H9 (cell line): ENCODE data around the gene LPO. TPM values are rescaled to one million over a fixed set of nuclear protein-coding genes. Genes with fewer than 3 reads are reported as not detected.

Source experiments
- DNase-seq: peaks from one replicate; pipeline ENCODE4 v3.0.0-alpha.2; 2017
- H2AFZ ChIP-seq: one replicate; pipeline ENCODE4 v1.6.1; 2013; ENCODE audit warnings: mild to moderate bottlenecking, low read length, control low read depth, moderate library complexity
- H2AK5ac ChIP-seq: 2 replicates; pipeline ENCODE4 v1.6.1; 2013; ENCODE audit warnings: low read length, control low read depth, mixed read lengths; ENCODE audit not compliant: insufficient read length
- H2BK120ac ChIP-seq: one replicate; pipeline ENCODE4 v1.6.1; 2013; ENCODE audit warnings: low read depth, mild to moderate bottlenecking, low read length, control low read depth, inconsistent platforms; ENCODE audit not compliant: poor library complexity, severe bottlenecking
- H2BK12ac ChIP-seq: 2 replicates; pipeline ENCODE4 v1.6.1; 2013; ENCODE audit warnings: low read length, control low read depth, mixed read lengths, low read depth; ENCODE audit not compliant: insufficient read length
- H2BK15ac ChIP-seq: 2 replicates; pipeline ENCODE4 v1.6.1; 2013; ENCODE audit warnings: low read depth, low read length, control low read depth
- H2BK20ac ChIP-seq: one replicate; pipeline ENCODE4 v1.6.1; 2013; ENCODE audit warnings: low read depth, mild to moderate bottlenecking, low read length, control low read depth, inconsistent platforms; ENCODE audit not compliant: poor library complexity, severe bottlenecking
- H2BK5ac ChIP-seq: 2 replicates; pipeline ENCODE4 v1.6.1; 2013; ENCODE audit warnings: low read length, control low read depth, mixed read lengths; ENCODE audit not compliant: insufficient read length
- H3K14ac ChIP-seq: 2 replicates; pipeline ENCODE4 v1.6.1; 2013; ENCODE audit warnings: low read length, control low read depth; ENCODE audit not compliant: insufficient read depth
- H3K18ac ChIP-seq: 2 replicates; pipeline ENCODE4 v1.6.1; 2013; ENCODE audit warnings: low read depth, mild to moderate bottlenecking, mixed read lengths, low read length, control low read depth; ENCODE audit not compliant: insufficient read length
- H3K23ac ChIP-seq: 2 replicates; pipeline ENCODE4 v1.6.1; 2013; ENCODE audit warnings: low read length, control low read depth, mixed read lengths, low read depth; ENCODE audit not compliant: insufficient read length
- H3K23me2 ChIP-seq: 2 replicates; pipeline ENCODE4 v1.6.1; 2013; ENCODE audit warnings: low read depth, mild to moderate bottlenecking, mixed read lengths, low read length, control low read depth; ENCODE audit not compliant: insufficient read length, poor library complexity, severe bottlenecking
- H3K27ac ChIP-seq: 2 replicates; pipeline ENCODE4 v1.5.1; 2013; ENCODE audit warnings: low read length, control low read depth, mixed read lengths, low read depth; ENCODE audit not compliant: insufficient read length
- H3K27me3 ChIP-seq: 2 replicates; pipeline ENCODE4 v1.6.1; 2013; ENCODE audit warnings: low read length, control low read depth, inconsistent platforms; ENCODE audit not compliant: insufficient read depth
- H3K4ac ChIP-seq: 2 replicates; pipeline ENCODE4 v1.6.1; 2013; ENCODE audit warnings: low read depth, mild to moderate bottlenecking, control low read depth, inconsistent platforms, low read length, moderate library complexity
- H3K4me1 ChIP-seq: 2 replicates; pipeline ENCODE4 v1.6.1; 2013; ENCODE audit warnings: low read length, control low read depth, inconsistent platforms; ENCODE audit not compliant: insufficient read depth
- H3K4me2 ChIP-seq: 2 replicates; pipeline ENCODE4 v1.6.1; 2013; ENCODE audit warnings: low read length, control low read depth, mixed read lengths; ENCODE audit not compliant: insufficient read length, insufficient read depth
- H3K56ac ChIP-seq: 2 replicates; pipeline ENCODE4 v1.6.1; 2013; ENCODE audit warnings: low read depth, mild to moderate bottlenecking, mixed read lengths, low read length, control low read depth; ENCODE audit not compliant: insufficient read length
- H3K79me1 ChIP-seq: 2 replicates; pipeline ENCODE4 v1.6.1; 2013; ENCODE audit warnings: low read depth, mild to moderate bottlenecking, moderate library complexity, low read length, control low read depth, inconsistent platforms; ENCODE audit not compliant: insufficient read depth, poor library complexity, severe bottlenecking
- H3K79me2 ChIP-seq: 2 replicates; pipeline ENCODE4 v1.6.1; 2013; ENCODE audit warnings: low read length, control low read depth, inconsistent platforms; ENCODE audit not compliant: insufficient read depth
- H3K9ac ChIP-seq: 2 replicates; pipeline ENCODE4 v1.6.1; 2013; ENCODE audit warnings: low read length, control low read depth, mixed read lengths; ENCODE audit not compliant: insufficient read length; ENCODE audit errors: extremely low read depth
- H3K9me3 ChIP-seq: one replicate; pipeline ENCODE4 v1.6.1; 2013; ENCODE audit warnings: low read depth, low read length, inconsistent platforms; ENCODE audit not compliant: control insufficient read depth
- H3T11ph ChIP-seq: one replicate; pipeline ENCODE4 v1.6.1; 2013; ENCODE audit warnings: mild to moderate bottlenecking, low read length, control low read depth, inconsistent platforms
- H4K20me1 ChIP-seq: one replicate; pipeline ENCODE4 v1.6.1; 2013; ENCODE audit not compliant: control insufficient read depth, insufficient read length, insufficient read depth
- H4K5ac ChIP-seq: 2 replicates; pipeline ENCODE4 v1.6.1; 2013; ENCODE audit warnings: low read depth, mild to moderate bottlenecking, mixed read lengths, low read length, control low read depth; ENCODE audit not compliant: insufficient read length
- H4K8ac ChIP-seq: replicated peaks from 2 replicates; pipeline ENCODE4 v1.6.1; 2013; ENCODE audit warnings: low read length, control low read depth, mixed read lengths, low read depth; ENCODE audit not compliant: insufficient read length
- H4K91ac ChIP-seq: 2 replicates; pipeline ENCODE4 v1.6.1; 2013; ENCODE audit warnings: low read depth, mild to moderate bottlenecking, moderate library complexity, mixed read lengths, low read length, control low read depth; ENCODE audit not compliant: insufficient read length
- H3K27ac Mint-ChIP-seq, 3 experiments: 2 replicates in 2 of 3; 3 replicates in 1 of 3; pipeline ENCODE4 v1.8.0; 2020 to 2021; ENCODE audit warnings: mixed read lengths in 3 of 3, mild to moderate bottlenecking in 1 of 3, moderate library complexity in 1 of 3
- H3K27me3 Mint-ChIP-seq: 2 replicates; pipeline ENCODE4 v1.8.0; 2021; ENCODE audit warnings: low read depth, mild to moderate bottlenecking, moderate library complexity, mixed read lengths
- H3K36me3 Mint-ChIP-seq, 3 experiments: 2 replicates in 2 of 3; 3 replicates in 1 of 3; pipeline ENCODE4 v1.8.0; 2020 to 2021; ENCODE audit warnings: low read depth in 3 of 3, mixed read lengths in 3 of 3; ENCODE audit not compliant: insufficient read depth in 1 of 3
- H3K4me1 Mint-ChIP-seq, 2 experiments: 2 replicates each; pipeline ENCODE4 v1.8.0; 2020; ENCODE audit warnings: mixed read lengths in 2 of 2
- H3K4me3 Mint-ChIP-seq, 2 experiments: 2 replicates in 1 of 2; 3 replicates in 1 of 2; pipeline ENCODE4 v1.8.0; 2020 to 2021; ENCODE audit warnings: mild to moderate bottlenecking in 2 of 2, mixed read lengths in 2 of 2, moderate library complexity in 1 of 2
- H3K9me3 Mint-ChIP-seq, 2 experiments: 2 replicates in 1 of 2; 3 replicates in 1 of 2; pipeline ENCODE4 v1.8.0; 2020; ENCODE audit warnings: mild to moderate bottlenecking in 2 of 2, mixed read lengths in 2 of 2, moderate library complexity in 1 of 2
- CTCF ChIP-seq: fragments of 200-600 bp; sonication (generic); conservative IDR thresholded peaks from 3 replicates; pipeline ENCODE4 v1.8.0; 2021; ENCODE audit warnings: antibody characterized with exemption, mild to moderate bottlenecking
- WGBS: extraction: QIAGEN DNeasy Blood & Tissue Kit; methylation state at CpG from one replicate; pipeline ENCODE4 v1.1.7; 2013; ENCODE audit warnings: missing lambda C conversion rate, low lambda C conversion rate, mixed read lengths; ENCODE audit not compliant: insufficient read length; ENCODE audit errors: extremely low coverage; 5-methylcytosine and 5-hydroxymethylcytosine counted together
- total RNA-seq: library from RNA; stranded (reverse); gene quantifications from 2 replicates; pipeline ENCODE4 v1.2.1, GENCODE V29; 2021

The LPO gene
- total RNA-seq, 1 experiment from 2014 or later, result 0.17 TPM

GRCh38 chr17:58268774-58269556 is 30.6 kb downstream of the LPO start:
- no peak for DNase-seq
- H3K9me3 ChIP-seq, result no peaks in the 10 kb centered on the region
- peaks cover 24% of the 10 kb centered on the region for H3K27me3 Mint-ChIP-seq

More at GRCh38 chr17:58268774-58269556, 30.6 kb downstream of the LPO start:
- H3K4ac ChIP-seq, result no peak overlapping the region
- no peak overlapping the region for H2BK5ac ChIP-seq
- H3K14ac ChIP-seq, result no peak overlapping the region
- H2AFZ ChIP-seq, result no peak overlapping the region
- H2BK12ac ChIP-seq, result no peak overlapping the region
- no peaks in the 10 kb centered on the region for H3K4me1 ChIP-seq
- Mint-ChIP-seq H3K9me3 (no peaks in the 10 kb centered on the region), H3K4me3 (no peak overlapping the region), H3K36me3 (no peaks in the 10 kb centered on the region), H3K27ac (no peak overlapping the region), H3K4me1 (no peaks in the 10 kb centered on the region)
- no CpG with 5 or more reads among the region's 6 CpGs for WGBS
- no peaks in the 10 kb centered on the region for H3K79me1 ChIP-seq
- no peak overlapping the region for H2BK120ac ChIP-seq
- no peak overlapping the region for H2AK5ac ChIP-seq
- no peak overlapping the region for H3K18ac ChIP-seq
- TF ChIP-seq CTCF, result no peak
- H3K9ac ChIP-seq, result no peak overlapping the region
- H3T11ph ChIP-seq, result no peak overlapping the region
- no peak overlapping the region for H2BK15ac ChIP-seq
- H3K4me2 ChIP-seq, result no peak overlapping the region
- no peak overlapping the region for H3K56ac ChIP-seq
- no peak overlapping the region for H4K91ac ChIP-seq
- H3K23me2 ChIP-seq, result no peaks in the 10 kb centered on the region
- H4K5ac ChIP-seq, result no peak overlapping the region
- H4K8ac ChIP-seq, result no peak overlapping the region
- no peak overlapping the region for H2BK20ac ChIP-seq
- H4K20me1 ChIP-seq, result no peaks in the 10 kb centered on the region
- no peaks in the 10 kb centered on the region for H3K79me2 ChIP-seq
- H3K27me3 ChIP-seq, result no peaks in the 10 kb centered on the region
- no peak overlapping the region for H3K27ac ChIP-seq
- H3K23ac ChIP-seq, result no peak overlapping the region
